ENCODE results near the gene ANKS1A.
"Not testable (repeated sequence)": the region's sequence is repeated elsewhere in the genome, so short reads cannot be mapped to it uniquely, and the experiment has no call there.

The ANKS1A gene

GRCh38 chr6:34888874-34889555 lies at the start of gene ANKS1A:
ANKS1A (plus strand) TSS chr6:34889255; CDS start chr6:34889403, 148 bp downstream.
- DNase-seq (ENCODE audit: low read depth, low spot score) = peak; percentile 84

GRCh38 chr6:34839666-34840352 lies 49.2 kb upstream of the ANKS1A start:
- DNase-seq (ENCODE audit: low read depth, low spot score) = no peak

GRCh38 chr6:34849066-34849465 lies 40.0 kb upstream of the ANKS1A start:
- not testable (repeated sequence) for DNase-seq (ENCODE audit: low read depth, low spot score)

- DNase-seq (ENCODE audit: low read depth, low spot score) = no peak
Measured at GRCh38 chr6:34851361-34851760, 37.7 kb upstream of the ANKS1A start.

- DNase-seq (ENCODE audit: low read depth, low spot score) = peak; percentile 34
Measured at GRCh38 chr6:34852406-34853085, 36.5 kb upstream of the ANKS1A start.

GRCh38 chr6:34855463-34855862 lies 33.6 kb upstream of the ANKS1A start:
- no peak for DNase-seq (ENCODE audit: low read depth, low spot score)

GRCh38 chr6:34858681-34859080 lies 30.4 kb upstream of the ANKS1A start:
- DNase-seq (ENCODE audit: low read depth, low spot score) = no peak

- no peak for DNase-seq (ENCODE audit: low read depth, low spot score)
Measured at GRCh38 chr6:34859951-34860350, 29.1 kb upstream of the ANKS1A start.

- DNase-seq (ENCODE audit: low read depth, low spot score) = no peak
Measured at GRCh38 chr6:34860776-34861175, 28.3 kb upstream of the ANKS1A start.

- DNase-seq (ENCODE audit: low read depth, low spot score) = no peak
Measured at GRCh38 chr6:34864007-34864406, 25.0 kb upstream of the ANKS1A start.

GRCh38 chr6:34865107-34865506 lies 23.9 kb upstream of the ANKS1A start:
- DNase-seq (ENCODE audit: low read depth, low spot score) = no peak

- DNase-seq (ENCODE audit: low read depth, low spot score) = no peak
Measured at GRCh38 chr6:34866509-34866908, 22.5 kb upstream of the ANKS1A start.

GRCh38 chr6:34867484-34867883 lies 21.6 kb upstream of the ANKS1A start:
- DNase-seq (ENCODE audit: low read depth, low spot score) = peak; percentile 4

- no peak for DNase-seq (ENCODE audit: low read depth, low spot score)
Measured at GRCh38 chr6:34871853-34872252, 17.2 kb upstream of the ANKS1A start.

- DNase-seq (ENCODE audit: low read depth, low spot score) = no peak
Measured at GRCh38 chr6:34872332-34872731, 16.7 kb upstream of the ANKS1A start.

GRCh38 chr6:34875292-34876213 lies 13.5 kb upstream of the ANKS1A start:
- no peak for DNase-seq (ENCODE audit: low read depth, low spot score)

- DNase-seq (ENCODE audit: low read depth, low spot score) = no peak
Measured at GRCh38 chr6:34876472-34876871, 12.6 kb upstream of the ANKS1A start.

GRCh38 chr6:34877259-34877658 lies 11.8 kb upstream of the ANKS1A start:
- no peak for DNase-seq (ENCODE audit: low read depth, low spot score)

- DNase-seq (ENCODE audit: low read depth, low spot score) = no peak
Measured at GRCh38 chr6:34877869-34878485, 11.1 kb upstream of the ANKS1A start.

- not testable (repeated sequence) for DNase-seq (ENCODE audit: low read depth, low spot score)
Measured at GRCh38 chr6:34884073-34884472, 5.0 kb upstream of the ANKS1A start.

GRCh38 chr6:34884996-34885395 lies 4.1 kb upstream of the ANKS1A start:
- no peak for DNase-seq (ENCODE audit: low read depth, low spot score)

Measured in astrocyte of the hippocampus (primary cell).